WI38 (cell line): ENCODE data around the gene TNFRSF11A.

Experiments
- H3K4me3 ChIP-seq: 2 replicates; pipeline ENCODE4 v1.5.1; 2011; ENCODE audit warnings: low read depth, mild to moderate bottlenecking, control low read depth, low read length
- TF ChIP-seq, protein P1 (sequence below): IDR thresholded peaks from 2 replicates; pipeline ENCODE4 v1.5.1; 2012; ENCODE audit warnings: low read depth, mild to moderate bottlenecking, control low read depth, low read length

The TNFRSF11A gene

DNA sequence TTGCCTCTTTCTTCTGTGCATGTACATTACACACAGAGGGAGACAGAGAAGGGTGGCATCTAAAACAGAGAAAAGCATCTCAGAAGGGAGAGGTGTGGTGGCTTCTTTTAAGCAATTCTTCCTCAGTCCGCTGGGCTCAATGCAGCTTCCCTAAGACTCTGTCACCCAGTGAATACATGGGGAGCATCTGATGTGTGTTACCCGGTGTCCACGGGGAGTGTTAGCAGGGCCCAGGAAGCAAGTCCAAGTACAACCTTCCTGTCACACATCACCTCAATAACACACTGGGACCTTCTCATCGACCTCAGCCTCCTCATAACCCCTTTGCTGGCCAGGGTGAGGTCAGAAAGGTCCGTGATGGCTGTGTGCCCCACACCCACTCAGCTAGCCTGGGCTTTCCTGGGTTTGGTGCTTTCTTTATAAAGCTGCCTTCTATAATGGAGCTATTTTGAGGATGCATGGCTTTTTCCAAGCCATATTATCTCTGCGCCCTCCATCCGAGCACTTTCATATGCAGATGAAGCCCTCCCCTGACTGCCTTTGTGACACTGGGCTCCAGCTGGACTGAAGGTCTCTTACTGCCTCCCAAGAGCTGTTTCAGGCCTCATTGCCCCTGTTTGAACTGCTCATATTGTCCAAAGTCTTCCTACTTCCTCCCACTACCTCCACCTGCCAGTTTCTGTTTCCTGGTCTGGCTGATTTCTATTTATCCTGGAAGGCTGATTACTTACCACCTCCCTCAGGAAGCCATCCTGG is 21.4 kb downstream of the TNFRSF11A start:
- TF ChIP-seq, protein P1, sequence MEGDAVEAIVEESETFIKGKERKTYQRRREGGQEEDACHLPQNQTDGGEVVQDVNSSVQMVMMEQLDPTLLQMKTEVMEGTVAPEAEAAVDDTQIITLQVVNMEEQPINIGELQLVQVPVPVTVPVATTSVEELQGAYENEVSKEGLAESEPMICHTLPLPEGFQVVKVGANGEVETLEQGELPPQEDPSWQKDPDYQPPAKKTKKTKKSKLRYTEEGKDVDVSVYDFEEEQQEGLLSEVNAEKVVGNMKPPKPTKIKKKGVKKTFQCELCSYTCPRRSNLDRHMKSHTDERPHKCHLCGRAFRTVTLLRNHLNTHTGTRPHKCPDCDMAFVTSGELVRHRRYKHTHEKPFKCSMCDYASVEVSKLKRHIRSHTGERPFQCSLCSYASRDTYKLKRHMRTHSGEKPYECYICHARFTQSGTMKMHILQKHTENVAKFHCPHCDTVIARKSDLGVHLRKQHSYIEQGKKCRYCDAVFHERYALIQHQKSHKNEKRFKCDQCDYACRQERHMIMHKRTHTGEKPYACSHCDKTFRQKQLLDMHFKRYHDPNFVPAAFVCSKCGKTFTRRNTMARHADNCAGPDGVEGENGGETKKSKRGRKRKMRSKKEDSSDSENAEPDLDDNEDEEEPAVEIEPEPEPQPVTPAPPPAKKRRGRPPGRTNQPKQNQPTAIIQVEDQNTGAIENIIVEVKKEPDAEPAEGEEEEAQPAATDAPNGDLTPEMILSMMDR, result no peak
- no peak overlapping the region for H3K4me3 ChIP-seq

DNA sequence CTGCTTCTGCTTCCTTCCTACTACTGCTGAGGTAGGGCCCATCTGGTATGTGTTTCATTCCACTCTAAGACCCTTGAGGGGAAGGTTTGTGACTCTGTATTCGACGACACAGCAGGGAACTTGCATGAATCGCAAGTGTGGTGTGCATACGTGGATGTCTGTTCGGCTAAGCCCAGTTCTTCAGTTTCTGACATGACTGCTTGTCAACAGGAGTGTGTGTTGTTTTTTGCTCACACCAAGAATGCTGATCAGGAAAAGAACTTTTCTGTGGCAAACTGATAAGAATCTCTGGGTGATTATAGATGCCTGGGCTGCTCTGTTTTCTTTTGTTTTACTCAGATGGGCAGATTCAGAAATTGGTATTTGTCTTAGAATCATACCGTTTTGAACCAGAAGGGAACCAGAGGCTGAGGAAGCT is 22.0 kb downstream of the TNFRSF11A start:
- TF ChIP-seq, protein P1, result no peak
- H3K4me3 ChIP-seq, result no peak overlapping the region

DNA sequence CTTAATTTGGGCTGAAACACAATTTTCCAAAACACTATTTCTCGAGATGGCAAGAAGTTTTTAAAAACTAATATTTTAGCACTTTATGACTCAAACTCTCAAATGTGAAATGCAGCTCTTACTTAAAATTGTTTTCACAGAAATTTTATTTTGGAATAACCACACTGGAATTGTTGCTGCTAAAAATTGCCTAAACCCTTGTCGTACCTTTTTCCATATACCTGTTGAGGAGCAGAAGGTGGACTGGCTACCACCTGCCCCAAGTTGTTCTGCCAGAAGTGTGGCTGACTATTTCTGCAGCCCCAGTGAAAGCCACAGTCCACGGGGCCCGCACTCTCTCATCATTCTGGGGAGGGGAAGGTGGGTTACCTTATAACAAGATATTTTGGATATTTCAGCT is 23.4 kb downstream of the TNFRSF11A start:
- TF ChIP-seq, protein P1, result no peak
- H3K4me3 ChIP-seq, result no peak overlapping the region

DNA sequence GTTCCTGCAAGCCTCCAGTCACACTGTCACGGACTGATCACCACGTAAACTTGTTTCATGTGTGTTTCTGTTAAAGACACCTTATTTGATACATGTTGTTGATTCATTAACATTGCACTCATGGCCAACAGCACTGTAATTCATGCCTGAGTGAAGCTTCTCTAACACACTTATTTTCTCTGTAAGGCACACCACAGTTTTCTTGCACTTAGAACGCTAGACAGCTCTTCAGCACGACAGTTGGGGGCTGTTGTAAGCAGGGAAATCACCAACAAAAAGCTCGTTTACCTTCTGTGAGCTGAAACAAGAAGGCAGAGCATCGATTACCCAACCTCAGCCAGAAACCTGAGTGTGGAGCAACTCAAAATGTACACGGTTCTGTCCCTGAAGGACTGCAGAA is 28.1 kb downstream of the TNFRSF11A start:
- TF ChIP-seq, protein P1, result no peak
- H3K4me3 ChIP-seq, result no peak overlapping the region

DNA sequence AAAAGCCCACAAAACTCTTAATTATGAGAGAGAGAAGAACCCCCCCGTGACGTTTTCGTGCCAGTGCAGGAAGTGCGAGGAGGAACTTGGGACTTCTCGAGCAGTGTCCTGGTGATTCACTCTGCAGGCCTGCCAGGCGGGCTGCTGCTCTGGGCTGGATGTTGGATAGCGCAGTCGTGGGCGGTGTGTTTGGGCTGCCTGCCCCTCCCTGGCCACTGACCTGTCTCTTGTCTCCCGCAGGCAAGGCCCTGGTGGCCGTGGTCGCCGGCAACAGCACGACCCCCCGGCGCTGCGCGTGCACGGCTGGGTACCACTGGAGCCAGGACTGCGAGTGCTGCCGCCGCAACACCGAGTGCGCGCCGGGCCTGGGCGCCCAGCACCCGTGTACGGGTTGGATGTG is 29.0 kb downstream of the TNFRSF11A start:
- TF ChIP-seq, protein P1, result no peak

DNA sequence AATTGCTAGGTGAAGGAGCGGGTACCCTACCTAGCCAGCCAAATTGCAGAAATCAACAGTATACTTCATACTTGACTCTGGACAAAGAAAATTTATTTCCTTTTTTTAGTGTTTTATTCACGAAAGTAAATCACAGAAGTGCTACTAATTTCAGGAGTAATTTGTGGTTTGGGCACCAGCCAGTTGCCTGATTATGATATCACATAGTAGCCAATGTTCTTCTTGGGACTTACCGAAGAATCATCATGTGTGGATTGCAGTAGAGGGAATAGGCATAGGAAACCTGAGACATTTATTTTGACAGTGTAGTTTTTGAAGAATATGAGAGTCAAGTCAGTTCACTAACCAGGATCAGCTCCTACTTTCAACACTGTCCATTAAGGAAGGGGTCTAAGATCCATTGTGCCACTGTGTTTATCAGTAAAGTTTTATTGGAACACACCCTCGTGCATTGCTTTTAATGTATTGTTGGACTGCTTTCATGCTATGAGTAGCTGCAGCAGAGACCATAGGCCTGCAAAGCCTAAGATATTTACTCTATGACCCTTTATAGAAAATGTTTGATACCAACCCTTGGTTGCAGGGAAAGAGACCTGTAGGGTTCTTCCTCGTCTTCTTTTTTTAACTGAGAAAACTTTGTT is 32.1 kb downstream of the TNFRSF11A start:
- TF ChIP-seq, protein P1, result no peak
- no peak overlapping the region for H3K4me3 ChIP-seq

More for the DNA sequence above, 29.0 kb downstream of the TNFRSF11A start:
- H3K4me3 ChIP-seq, result no peak overlapping the region

DNA sequence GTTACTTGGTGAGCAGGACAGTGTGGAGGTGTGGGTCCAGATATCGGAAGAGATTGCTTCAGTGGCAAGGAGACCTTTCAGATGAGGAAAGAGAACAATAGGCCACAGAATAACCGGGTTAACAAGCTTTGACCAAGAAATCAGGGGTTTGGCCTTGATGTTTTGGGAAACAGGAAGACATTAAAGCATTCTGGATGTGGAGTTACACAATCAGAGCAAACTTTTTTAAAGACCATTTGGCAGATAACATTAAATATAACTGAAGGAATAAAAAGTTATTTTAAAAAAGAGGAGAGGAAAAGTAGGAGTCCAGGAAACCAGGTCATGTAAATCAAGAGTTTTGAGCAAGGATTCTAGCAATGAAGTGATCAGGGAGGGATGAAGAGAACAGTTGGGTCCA is 35.7 kb downstream of the TNFRSF11A start:
- no peak overlapping the region for H3K4me3 ChIP-seq
- TF ChIP-seq, protein P1, result no peak
